GM19395 (cell line): ENCODE data around the gene NR2F1-AS1.

Experiments
- ATAC-seq: cut with Tn5 transposase; IDR thresholded peaks from one replicate; pipeline ENCODE4 v1.9.1; 2021; ENCODE audit warnings: mild to moderate bottlenecking, moderate library complexity; ENCODE audit not compliant: unreplicated experiment

NR2F1-AS1 gene

GRCh38 chr5:93578813-93579691 is 2.0 kb downstream of the NR2F1-AS1 start:
- no peak for ATAC-seq

- ATAC-seq = no peak
Observed at GRCh38 chr5:93577854-93578812, 2.9 kb downstream of the NR2F1-AS1 start.

- ATAC-seq = no peak
Observed at GRCh38 chr5:93576994-93577853, 3.8 kb downstream of the NR2F1-AS1 start.

DNA sequence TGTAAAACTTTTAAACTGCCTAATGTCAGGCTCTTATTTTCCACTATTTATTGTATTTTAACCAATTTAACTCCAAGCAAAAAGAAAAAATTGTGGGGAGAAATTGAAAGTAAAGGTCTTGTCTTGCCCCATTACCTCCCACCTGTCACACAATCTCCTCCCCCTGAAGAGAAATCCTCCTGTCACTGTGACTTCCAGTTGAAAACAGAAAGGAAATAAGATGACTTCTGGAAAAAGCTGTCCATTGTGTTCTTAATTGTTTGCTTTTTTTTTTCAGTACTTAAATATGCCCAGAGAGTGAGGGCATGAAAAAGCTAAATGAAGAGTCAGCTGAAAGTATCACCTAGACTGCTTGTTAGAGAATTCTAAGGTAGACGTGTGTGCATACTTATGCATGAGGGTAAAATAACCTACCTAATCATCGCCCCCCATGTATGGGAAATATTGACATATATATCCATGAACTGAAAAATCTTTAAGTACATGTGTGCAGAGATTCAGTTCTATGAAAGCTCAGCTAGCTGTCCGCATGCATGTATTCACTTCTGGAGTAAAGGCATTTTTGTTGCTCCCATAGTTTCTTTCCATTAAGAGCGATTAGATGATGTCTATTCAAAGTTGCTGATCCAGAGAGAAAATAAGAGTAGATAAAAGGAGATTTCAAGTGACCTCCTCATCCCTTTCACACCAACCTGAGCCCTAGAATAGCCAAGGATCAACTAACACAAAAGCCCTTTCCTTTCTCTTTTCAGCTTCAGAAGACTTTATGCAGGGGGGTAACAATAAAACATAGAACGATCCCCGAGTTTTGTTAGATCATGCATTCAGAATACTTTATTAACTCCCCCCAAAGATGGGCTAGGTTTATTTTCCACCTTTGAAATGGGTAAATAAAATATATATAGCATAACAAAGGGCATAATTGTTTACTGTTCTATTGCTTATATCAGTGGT is 5.3 kb downstream of the NR2F1-AS1 start:
- ATAC-seq = no peak

GRCh38 chr5:93574491-93575305 is 6.3 kb downstream of the NR2F1-AS1 start:
- ATAC-seq = no peak

- no peak for ATAC-seq
Observed at GRCh38 chr5:93573354-93574351, 7.4 kb downstream of the NR2F1-AS1 start.

- ATAC-seq = no peak
Observed at GRCh38 chr5:93572608-93573353, 8.2 kb downstream of the NR2F1-AS1 start.

GRCh38 chr5:93572101-93572607 is 8.9 kb downstream of the NR2F1-AS1 start:
- ATAC-seq = no peak

DNA sequence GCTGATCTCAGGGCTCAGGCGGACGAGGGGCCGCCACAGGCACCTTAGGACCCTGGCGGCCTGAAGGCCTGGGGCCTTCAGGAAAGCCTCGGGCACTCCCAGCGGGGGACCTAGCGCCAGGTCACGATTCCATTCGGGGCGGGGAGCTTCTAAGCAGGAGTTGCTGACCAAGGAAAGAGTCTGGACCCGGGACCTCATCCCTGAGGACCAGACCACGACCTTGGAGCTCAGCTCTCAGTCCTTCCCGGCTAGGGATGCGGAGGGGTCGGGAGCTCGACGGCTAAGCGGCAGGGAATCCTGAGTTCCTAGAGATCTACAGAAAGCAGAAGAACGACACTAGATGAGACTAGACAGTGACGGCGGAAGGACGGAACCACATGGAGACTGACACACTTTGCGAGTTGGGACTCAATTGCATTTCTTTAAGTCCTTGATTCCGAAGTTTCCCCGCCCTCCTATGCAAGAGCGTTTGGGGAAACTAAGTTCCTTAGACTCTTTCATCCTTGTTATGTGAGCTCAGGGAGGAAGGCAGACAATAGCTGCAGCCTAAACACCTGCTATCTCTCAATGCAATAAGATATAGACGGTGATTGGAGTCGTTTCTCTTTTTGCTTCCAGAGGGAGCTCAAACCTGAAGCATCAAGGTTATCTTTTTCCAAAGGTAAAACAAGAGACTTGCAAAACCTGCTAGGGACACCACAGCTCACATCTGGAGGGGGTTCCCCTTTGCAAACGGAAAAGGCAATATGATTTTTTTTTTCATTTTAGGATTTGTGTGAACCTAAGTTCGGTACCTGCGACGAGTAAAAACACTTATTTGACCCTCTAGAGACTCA is 9.7 kb downstream of the NR2F1-AS1 start:
- ATAC-seq = no peak

- peak; percentile 40 for ATAC-seq
Observed at GRCh38 chr5:93570294-93571113, 10.5 kb downstream of the NR2F1-AS1 start.

- no peak for ATAC-seq
Observed at GRCh38 chr5:93569300-93570160, 11.5 kb downstream of the NR2F1-AS1 start.

DNA sequence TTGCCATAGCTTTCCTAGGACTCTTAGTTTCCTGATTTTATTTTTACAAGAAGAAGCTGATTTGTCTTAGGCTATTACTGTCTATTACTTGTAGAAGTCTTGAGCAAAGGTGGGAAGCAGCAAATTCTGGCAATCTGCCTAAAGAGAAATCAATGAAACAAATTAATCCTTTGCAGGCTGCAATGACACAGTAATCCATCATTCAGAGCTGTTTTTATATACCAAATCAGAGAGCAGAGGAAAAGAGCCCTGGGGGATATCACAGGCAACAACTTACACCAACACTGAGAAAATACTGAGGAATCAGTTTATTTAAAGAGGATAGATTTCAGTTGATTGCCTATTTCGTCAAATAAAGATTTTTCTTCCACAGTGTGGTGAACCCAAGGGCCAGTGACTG is 13.6 kb downstream of the NR2F1-AS1 start:
- no peak for ATAC-seq

- no peak for ATAC-seq
Observed at GRCh38 chr5:93566091-93566490, 14.9 kb downstream of the NR2F1-AS1 start.

- no peak for ATAC-seq
Observed at GRCh38 chr5:93557021-93557604, 23.9 kb downstream of the NR2F1-AS1 start.
